ENCODE measurements around the gene GNA14. TPM values are rescaled to one million over a fixed set of nuclear protein-coding genes. Genes with fewer than 3 reads are reported as not detected.

GNA14 gene
- total and polyA plus RNA-seq, 2 donors (not counting 3 experiments of a cell fraction or from before 2014, with no cell fraction given) = 2.1 to 3.3 TPM

DNA sequence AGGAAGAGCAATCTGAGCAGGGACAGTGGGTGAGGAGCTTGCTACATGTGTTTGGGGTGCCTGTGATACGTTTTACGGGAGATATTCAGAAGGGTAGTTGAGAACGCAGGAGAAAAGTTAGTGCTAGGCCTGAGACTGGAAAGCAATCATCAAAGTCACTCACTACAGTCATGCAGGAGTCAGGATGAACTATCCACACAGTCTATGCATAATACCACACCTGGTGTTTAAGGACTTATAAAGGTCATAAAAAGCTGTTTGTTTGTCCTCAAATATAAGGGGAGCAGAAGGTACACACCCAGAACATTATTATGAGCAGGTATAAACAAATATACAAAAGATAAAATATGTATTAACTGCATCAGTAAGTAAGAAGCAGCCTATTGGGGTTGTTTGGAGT is 176.6 kb downstream of the GNA14 start:
- FAIRE-seq (no peak), DNase-seq (ENCODE audit: low read depth, low spot score) (no peak)
- Histone ChIP-seq H2AFZ (ENCODE audit: low read depth, low read length) (no peak overlapping the region), H3K9me1 (replicated peaks; ENCODE audit: control insufficient read depth, extremely low read depth, insufficient read depth, low read length) (no peaks in the 10 kb centered on the region), H4K20me1 (replicated peaks; ENCODE audit: control insufficient read depth, extremely low read depth, insufficient read depth, low read length) (no peaks in the 10 kb centered on the region), H3K9me3 (replicated peaks; ENCODE audit: control insufficient read depth, insufficient read depth, low read length) (no peaks in the 10 kb centered on the region), H3K4me1 (ENCODE audit: control insufficient read depth, extremely low read depth, insufficient read depth, low read length) (peaks cover 10% of the 10 kb centered on the region), H3K36me3 (ENCODE audit: control insufficient read depth in 2 of 2, extremely low read depth in 1 of 2, insufficient read depth in 2 of 2, low read length in 2 of 2) (no peaks in the 10 kb centered on the region), H3K9ac (replicated peaks; ENCODE audit: extremely low read depth, insufficient read depth, low read length) (no peak overlapping the region), H3K4me3 (replicated peaks in 1 of 3; ENCODE audit: insufficient read depth in 1 of 3, low read depth in 1 of 3, low read length in 3 of 3) (no peak overlapping the region), H3K27me3 (ENCODE audit: control insufficient read depth in 2 of 2, insufficient read depth in 2 of 2, low read length in 2 of 2) (peaks cover 0 to 2% of the 10 kb centered on the region in 2 experiments), H3K4me2 (ENCODE audit: insufficient read depth, low read length) (no peak overlapping the region), H3K27ac (ENCODE audit: insufficient read depth, low read depth, low read length) (no peak overlapping the region), H3K79me2 (ENCODE audit: control insufficient read depth, insufficient read depth, low read length) (no peaks in the 10 kb centered on the region)
- no TSS peak for BruUV-seq (replicated peaks)
- intact Hi-C loops (cut with micrococcal nuclease) (no loop called here), dilution Hi-C loops (cut with MboI; ENCODE audit: extremely low pct_ligation_motif_present, low sequenced_read_pairs) (no loop called here)
- ChIA-PET CTCF (interaction anchor here (0.6 kb wide), 2 partner anchors 18 to 179 kb away, joined by 3 read pairs; no protein-coding TSS in a partner anchor), POLR2A (no interaction called here)
- TF ChIP-seq POLR2AphosphoS5 (IDR thresholded peaks at IDR 0.05; ENCODE audit: insufficient read depth, low read depth, low read length) = no peak
- TF ChIP-seq, protein P1, sequence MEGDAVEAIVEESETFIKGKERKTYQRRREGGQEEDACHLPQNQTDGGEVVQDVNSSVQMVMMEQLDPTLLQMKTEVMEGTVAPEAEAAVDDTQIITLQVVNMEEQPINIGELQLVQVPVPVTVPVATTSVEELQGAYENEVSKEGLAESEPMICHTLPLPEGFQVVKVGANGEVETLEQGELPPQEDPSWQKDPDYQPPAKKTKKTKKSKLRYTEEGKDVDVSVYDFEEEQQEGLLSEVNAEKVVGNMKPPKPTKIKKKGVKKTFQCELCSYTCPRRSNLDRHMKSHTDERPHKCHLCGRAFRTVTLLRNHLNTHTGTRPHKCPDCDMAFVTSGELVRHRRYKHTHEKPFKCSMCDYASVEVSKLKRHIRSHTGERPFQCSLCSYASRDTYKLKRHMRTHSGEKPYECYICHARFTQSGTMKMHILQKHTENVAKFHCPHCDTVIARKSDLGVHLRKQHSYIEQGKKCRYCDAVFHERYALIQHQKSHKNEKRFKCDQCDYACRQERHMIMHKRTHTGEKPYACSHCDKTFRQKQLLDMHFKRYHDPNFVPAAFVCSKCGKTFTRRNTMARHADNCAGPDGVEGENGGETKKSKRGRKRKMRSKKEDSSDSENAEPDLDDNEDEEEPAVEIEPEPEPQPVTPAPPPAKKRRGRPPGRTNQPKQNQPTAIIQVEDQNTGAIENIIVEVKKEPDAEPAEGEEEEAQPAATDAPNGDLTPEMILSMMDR (IDR thresholded peaks at IDR 0.05; ENCODE audit: extremely low read depth in 1 of 2, insufficient read depth in 1 of 2, low read depth in 1 of 2, low read length in 2 of 2) = no peak
- TF ChIP-seq GATA2 (IDR thresholded peaks at IDR 0.05; ENCODE audit: insufficient read depth, insufficient read length, low read depth, low read length) = no peak
- no peak for TF ChIP-seq MAX (IDR thresholded peaks at IDR 0.05; ENCODE audit: insufficient read depth, insufficient read length)
- no peak for TF ChIP-seq POLR2A (IDR thresholded peaks at IDR 0.05; ENCODE audit: low read depth, low read length)
- no peak for TF ChIP-seq EZH2 (IDR thresholded peaks at IDR 0.05; ENCODE audit: borderline replicate concordance, low read depth, low read length, severe bottlenecking)
- no peak for TF ChIP-seq JUN (IDR thresholded peaks at IDR 0.05; ENCODE audit: borderline replicate concordance, insufficient read depth, insufficient read length, low read depth)
- no peak for TF ChIP-seq MYC (IDR thresholded peaks at IDR 0.05; ENCODE audit: low read depth, low read length)
- TF ChIP-seq FOS (IDR thresholded peaks at IDR 0.05; ENCODE audit: borderline replicate concordance, insufficient read depth, low read length) = no peak
